H9 (cell line): ENCODE results near the gene MED15. TPM values are rescaled to one million over a fixed set of nuclear protein-coding genes. Genes with fewer than 3 reads are reported as not detected.

Experiments used
- DNase-seq: peaks from one replicate; pipeline ENCODE4 v3.0.0-alpha.2; 2017
- H2AFZ ChIP-seq: one replicate; pipeline ENCODE4 v1.6.1; 2013; ENCODE audit warnings: mild to moderate bottlenecking, low read length, control low read depth, moderate library complexity
- H2AK5ac ChIP-seq: 2 replicates; pipeline ENCODE4 v1.6.1; 2013; ENCODE audit warnings: low read length, control low read depth, mixed read lengths; ENCODE audit not compliant: insufficient read length
- H2BK120ac ChIP-seq: one replicate; pipeline ENCODE4 v1.6.1; 2013; ENCODE audit warnings: low read depth, mild to moderate bottlenecking, low read length, control low read depth, inconsistent platforms; ENCODE audit not compliant: poor library complexity, severe bottlenecking
- H2BK12ac ChIP-seq: 2 replicates; pipeline ENCODE4 v1.6.1; 2013; ENCODE audit warnings: low read length, control low read depth, mixed read lengths, low read depth; ENCODE audit not compliant: insufficient read length
- H2BK15ac ChIP-seq: 2 replicates; pipeline ENCODE4 v1.6.1; 2013; ENCODE audit warnings: low read depth, low read length, control low read depth
- H2BK20ac ChIP-seq: one replicate; pipeline ENCODE4 v1.6.1; 2013; ENCODE audit warnings: low read depth, mild to moderate bottlenecking, low read length, control low read depth, inconsistent platforms; ENCODE audit not compliant: poor library complexity, severe bottlenecking
- H2BK5ac ChIP-seq: 2 replicates; pipeline ENCODE4 v1.6.1; 2013; ENCODE audit warnings: low read length, control low read depth, mixed read lengths; ENCODE audit not compliant: insufficient read length
- H3K14ac ChIP-seq: 2 replicates; pipeline ENCODE4 v1.6.1; 2013; ENCODE audit warnings: low read length, control low read depth; ENCODE audit not compliant: insufficient read depth
- H3K18ac ChIP-seq: 2 replicates; pipeline ENCODE4 v1.6.1; 2013; ENCODE audit warnings: low read depth, mild to moderate bottlenecking, mixed read lengths, low read length, control low read depth; ENCODE audit not compliant: insufficient read length
- H3K23ac ChIP-seq: 2 replicates; pipeline ENCODE4 v1.6.1; 2013; ENCODE audit warnings: low read length, control low read depth, mixed read lengths, low read depth; ENCODE audit not compliant: insufficient read length
- H3K23me2 ChIP-seq: 2 replicates; pipeline ENCODE4 v1.6.1; 2013; ENCODE audit warnings: low read depth, mild to moderate bottlenecking, mixed read lengths, low read length, control low read depth; ENCODE audit not compliant: insufficient read length, poor library complexity, severe bottlenecking
- H3K27ac ChIP-seq: 2 replicates; pipeline ENCODE4 v1.5.1; 2013; ENCODE audit warnings: low read length, control low read depth, mixed read lengths, low read depth; ENCODE audit not compliant: insufficient read length
- H3K27me3 ChIP-seq: 2 replicates; pipeline ENCODE4 v1.6.1; 2013; ENCODE audit warnings: low read length, control low read depth, inconsistent platforms; ENCODE audit not compliant: insufficient read depth
- H3K4ac ChIP-seq: 2 replicates; pipeline ENCODE4 v1.6.1; 2013; ENCODE audit warnings: low read depth, mild to moderate bottlenecking, control low read depth, inconsistent platforms, low read length, moderate library complexity
- H3K4me1 ChIP-seq: 2 replicates; pipeline ENCODE4 v1.6.1; 2013; ENCODE audit warnings: low read length, control low read depth, inconsistent platforms; ENCODE audit not compliant: insufficient read depth
- H3K4me2 ChIP-seq: 2 replicates; pipeline ENCODE4 v1.6.1; 2013; ENCODE audit warnings: low read length, control low read depth, mixed read lengths; ENCODE audit not compliant: insufficient read length, insufficient read depth
- H3K56ac ChIP-seq: 2 replicates; pipeline ENCODE4 v1.6.1; 2013; ENCODE audit warnings: low read depth, mild to moderate bottlenecking, mixed read lengths, low read length, control low read depth; ENCODE audit not compliant: insufficient read length
- H3K79me1 ChIP-seq: 2 replicates; pipeline ENCODE4 v1.6.1; 2013; ENCODE audit warnings: low read depth, mild to moderate bottlenecking, moderate library complexity, low read length, control low read depth, inconsistent platforms; ENCODE audit not compliant: insufficient read depth, poor library complexity, severe bottlenecking
- H3K79me2 ChIP-seq: 2 replicates; pipeline ENCODE4 v1.6.1; 2013; ENCODE audit warnings: low read length, control low read depth, inconsistent platforms; ENCODE audit not compliant: insufficient read depth
- H3K9ac ChIP-seq: 2 replicates; pipeline ENCODE4 v1.6.1; 2013; ENCODE audit warnings: low read length, control low read depth, mixed read lengths; ENCODE audit not compliant: insufficient read length; ENCODE audit errors: extremely low read depth
- H3K9me3 ChIP-seq: one replicate; pipeline ENCODE4 v1.6.1; 2013; ENCODE audit warnings: low read depth, low read length, inconsistent platforms; ENCODE audit not compliant: control insufficient read depth
- H3T11ph ChIP-seq: one replicate; pipeline ENCODE4 v1.6.1; 2013; ENCODE audit warnings: mild to moderate bottlenecking, low read length, control low read depth, inconsistent platforms
- H4K20me1 ChIP-seq: one replicate; pipeline ENCODE4 v1.6.1; 2013; ENCODE audit not compliant: control insufficient read depth, insufficient read length, insufficient read depth
- H4K5ac ChIP-seq: 2 replicates; pipeline ENCODE4 v1.6.1; 2013; ENCODE audit warnings: low read depth, mild to moderate bottlenecking, mixed read lengths, low read length, control low read depth; ENCODE audit not compliant: insufficient read length
- H4K8ac ChIP-seq: replicated peaks from 2 replicates; pipeline ENCODE4 v1.6.1; 2013; ENCODE audit warnings: low read length, control low read depth, mixed read lengths, low read depth; ENCODE audit not compliant: insufficient read length
- H4K91ac ChIP-seq: 2 replicates; pipeline ENCODE4 v1.6.1; 2013; ENCODE audit warnings: low read depth, mild to moderate bottlenecking, moderate library complexity, mixed read lengths, low read length, control low read depth; ENCODE audit not compliant: insufficient read length
- H3K27ac Mint-ChIP-seq, 3 experiments: 2 replicates in 2 of 3; 3 replicates in 1 of 3; pipeline ENCODE4 v1.8.0; 2020 to 2021; ENCODE audit warnings: mixed read lengths in 3 of 3, mild to moderate bottlenecking in 1 of 3, moderate library complexity in 1 of 3
- H3K27me3 Mint-ChIP-seq: 2 replicates; pipeline ENCODE4 v1.8.0; 2021; ENCODE audit warnings: low read depth, mild to moderate bottlenecking, moderate library complexity, mixed read lengths
- H3K36me3 Mint-ChIP-seq, 3 experiments: 2 replicates in 2 of 3; 3 replicates in 1 of 3; pipeline ENCODE4 v1.8.0; 2020 to 2021; ENCODE audit warnings: low read depth in 3 of 3, mixed read lengths in 3 of 3; ENCODE audit not compliant: insufficient read depth in 1 of 3
- H3K4me1 Mint-ChIP-seq, 2 experiments: 2 replicates each; pipeline ENCODE4 v1.8.0; 2020; ENCODE audit warnings: mixed read lengths in 2 of 2
- H3K4me3 Mint-ChIP-seq, 2 experiments: 2 replicates in 1 of 2; 3 replicates in 1 of 2; pipeline ENCODE4 v1.8.0; 2020 to 2021; ENCODE audit warnings: mild to moderate bottlenecking in 2 of 2, mixed read lengths in 2 of 2, moderate library complexity in 1 of 2
- H3K9me3 Mint-ChIP-seq, 2 experiments: 2 replicates in 1 of 2; 3 replicates in 1 of 2; pipeline ENCODE4 v1.8.0; 2020; ENCODE audit warnings: mild to moderate bottlenecking in 2 of 2, mixed read lengths in 2 of 2, moderate library complexity in 1 of 2
- WGBS: extraction: QIAGEN DNeasy Blood & Tissue Kit; methylation state at CpG from one replicate; pipeline ENCODE4 v1.1.7; 2013; ENCODE audit warnings: missing lambda C conversion rate, low lambda C conversion rate, mixed read lengths; ENCODE audit not compliant: insufficient read length; ENCODE audit errors: extremely low coverage; 5-methylcytosine and 5-hydroxymethylcytosine counted together
- total RNA-seq: library from RNA; stranded (reverse); gene quantifications from 2 replicates; pipeline ENCODE4 v1.2.1, GENCODE V29; 2021
- TF ChIP-seq, protein P1 (sequence below): fragments of 200-600 bp; sonication (generic); conservative IDR thresholded peaks from 3 replicates; pipeline ENCODE4 v1.8.0; 2021; ENCODE audit warnings: antibody characterized with exemption, mild to moderate bottlenecking

Gene MED15
- total RNA-seq, 1 experiment from 2014 or later: 47.4 TPM

DNA sequence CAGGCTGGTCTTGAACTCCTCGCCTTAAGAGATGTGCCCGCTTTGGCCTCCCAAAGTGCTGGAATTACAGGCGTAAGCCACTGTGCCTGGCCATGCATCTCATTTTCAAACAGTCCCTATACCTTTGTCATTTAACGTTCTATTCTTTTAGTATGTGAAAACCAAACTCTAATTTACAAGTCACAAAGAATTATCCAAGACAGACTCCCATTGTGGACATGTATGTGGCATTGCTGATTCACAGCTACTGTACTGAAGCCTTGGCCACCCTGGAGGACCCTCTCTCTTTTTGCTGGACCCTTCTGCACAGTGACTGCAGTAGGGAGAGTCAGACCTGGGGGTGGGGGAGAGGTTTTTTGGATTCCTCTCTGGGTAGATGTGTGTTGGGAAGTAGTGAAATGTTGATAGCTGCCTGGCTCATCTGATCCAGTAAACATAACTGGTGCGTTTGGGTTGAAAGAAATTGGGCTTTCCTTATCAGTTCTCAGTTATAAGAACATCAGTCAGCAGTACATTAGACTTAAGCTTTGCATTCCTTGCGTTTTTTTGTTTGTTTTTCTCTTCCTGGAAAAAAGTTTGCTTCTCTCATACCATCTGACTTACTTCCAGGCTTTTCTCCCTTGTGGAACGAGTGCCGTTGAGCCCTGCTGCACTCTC, 65.9 kb downstream of the MED15 start:
- no peak overlapping the region for H3K27ac ChIP-seq
- no peaks in the 10 kb centered on the region for H3K4me1 Mint-ChIP-seq
- no peaks in the 10 kb centered on the region for H4K20me1 ChIP-seq
- H3K4me3 Mint-ChIP-seq: no peak overlapping the region
- H3K23me2 ChIP-seq: no peaks in the 10 kb centered on the region
- H3K36me3 Mint-ChIP-seq: peaks cover 23 to 73% (median 50%) of the 10 kb centered on the region in 3 experiments; a peak in 6 of 7 replicates
- no peak overlapping the region for H2BK15ac ChIP-seq
- no peaks in the 10 kb centered on the region for H3K4me1 ChIP-seq
- DNase-seq: no peak
- no peak overlapping the region for H4K5ac ChIP-seq
- no peak overlapping the region for H2AFZ ChIP-seq
- no peak overlapping the region for H3K4ac ChIP-seq
- H3K27ac Mint-ChIP-seq: no peak overlapping the region; a peak in 1 of 7 replicates
- no peak overlapping the region for H3T11ph ChIP-seq
- H3K9me3 Mint-ChIP-seq: no peaks in the 10 kb centered on the region
- no peak overlapping the region for H3K9ac ChIP-seq
- TF ChIP-seq, protein P1, sequence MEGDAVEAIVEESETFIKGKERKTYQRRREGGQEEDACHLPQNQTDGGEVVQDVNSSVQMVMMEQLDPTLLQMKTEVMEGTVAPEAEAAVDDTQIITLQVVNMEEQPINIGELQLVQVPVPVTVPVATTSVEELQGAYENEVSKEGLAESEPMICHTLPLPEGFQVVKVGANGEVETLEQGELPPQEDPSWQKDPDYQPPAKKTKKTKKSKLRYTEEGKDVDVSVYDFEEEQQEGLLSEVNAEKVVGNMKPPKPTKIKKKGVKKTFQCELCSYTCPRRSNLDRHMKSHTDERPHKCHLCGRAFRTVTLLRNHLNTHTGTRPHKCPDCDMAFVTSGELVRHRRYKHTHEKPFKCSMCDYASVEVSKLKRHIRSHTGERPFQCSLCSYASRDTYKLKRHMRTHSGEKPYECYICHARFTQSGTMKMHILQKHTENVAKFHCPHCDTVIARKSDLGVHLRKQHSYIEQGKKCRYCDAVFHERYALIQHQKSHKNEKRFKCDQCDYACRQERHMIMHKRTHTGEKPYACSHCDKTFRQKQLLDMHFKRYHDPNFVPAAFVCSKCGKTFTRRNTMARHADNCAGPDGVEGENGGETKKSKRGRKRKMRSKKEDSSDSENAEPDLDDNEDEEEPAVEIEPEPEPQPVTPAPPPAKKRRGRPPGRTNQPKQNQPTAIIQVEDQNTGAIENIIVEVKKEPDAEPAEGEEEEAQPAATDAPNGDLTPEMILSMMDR: no peak
- H2BK20ac ChIP-seq: no peak overlapping the region
- H3K18ac ChIP-seq: no peak overlapping the region
- no peaks in the 10 kb centered on the region for H3K79me2 ChIP-seq
- H3K4me2 ChIP-seq: no peak overlapping the region
- H3K14ac ChIP-seq: no peak overlapping the region
- no peak overlapping the region for H3K23ac ChIP-seq
- H3K27me3 Mint-ChIP-seq: no peaks in the 10 kb centered on the region
- no peaks in the 10 kb centered on the region for H3K27me3 ChIP-seq
- no peak overlapping the region for H2BK120ac ChIP-seq
- no CpG with 5 or more reads among the region's 8 CpGs for WGBS
- no peak overlapping the region for H2AK5ac ChIP-seq
- H3K56ac ChIP-seq: no peak overlapping the region
- no peak overlapping the region for H2BK12ac ChIP-seq
- H2BK5ac ChIP-seq: no peak overlapping the region
- H3K9me3 ChIP-seq: no peaks in the 10 kb centered on the region
- no peaks in the 10 kb centered on the region for H3K79me1 ChIP-seq
- no peak overlapping the region for H4K91ac ChIP-seq
- H4K8ac ChIP-seq: no peak overlapping the region
